Erythroblast (primary cell): ENCODE data around the gene SKIC2.
"Not testable (repeated sequence)": the region's sequence is repeated elsewhere in the genome, so short reads cannot be mapped to it uniquely, and the experiment has no call there.

Source experiments
- DNase-seq, 2 experiments: peaks; one replicate each; lab custom pipeline; 2025; lab: John Stamatoyannopoulos, UW
- GATA1 ChIP-seq: IDR thresholded peaks from 2 replicates; pipeline ENCODE4 v1.6.1; 2011; ENCODE audit warnings: low read depth, mild to moderate bottlenecking, control low read depth, low read length, moderate library complexity
- POLR2A ChIP-seq: IDR thresholded peaks from 2 replicates; pipeline ENCODE4 v1.6.1; 2011; ENCODE audit warnings: mild to moderate bottlenecking, low read length

SKIC2 gene

DNA sequence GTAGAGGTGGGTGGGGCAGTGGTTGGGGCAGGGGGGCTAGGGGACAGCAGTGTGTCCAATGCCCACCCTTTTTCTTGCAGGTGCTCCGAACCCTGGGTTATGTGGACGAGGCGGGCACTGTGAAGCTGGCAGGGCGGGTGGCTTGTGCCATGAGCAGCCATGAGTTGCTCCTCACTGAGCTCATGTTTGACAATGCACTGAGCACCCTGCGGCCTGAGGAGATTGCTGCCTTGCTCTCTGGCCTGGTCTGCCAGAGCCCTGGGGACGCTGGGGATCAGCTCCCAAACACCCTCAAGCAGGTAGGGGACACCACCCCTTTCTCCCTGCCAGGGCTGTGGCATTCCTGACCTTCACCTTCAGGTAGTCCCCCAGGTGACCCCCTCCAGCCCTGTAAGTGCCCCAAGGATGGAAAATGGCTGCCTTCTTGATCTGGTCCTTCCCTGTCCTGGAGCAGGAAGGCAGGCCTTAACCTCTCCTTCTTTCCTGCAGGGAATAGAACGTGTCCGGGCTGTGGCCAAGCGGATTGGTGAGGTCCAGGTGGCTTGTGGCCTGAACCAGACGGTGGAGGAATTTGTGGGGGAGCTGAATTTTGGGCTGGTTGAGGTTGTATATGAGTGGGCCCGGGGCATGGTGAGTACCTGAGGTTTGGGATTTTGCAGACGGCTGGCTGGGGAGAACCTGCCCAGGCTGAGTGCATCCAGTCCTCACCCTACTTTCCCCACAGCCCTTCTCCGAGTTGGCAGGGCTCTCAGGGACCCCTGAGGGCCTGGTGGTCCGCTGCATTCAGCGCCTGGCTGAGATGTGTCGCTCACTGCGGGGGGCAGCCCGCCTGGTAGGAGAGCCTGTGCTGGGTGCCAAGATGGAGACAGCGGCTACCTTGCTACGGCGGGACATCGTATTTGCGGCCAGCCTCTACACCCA is 10.1 kb downstream of the SKIC2 start:
- DNase-seq = no peak
- TF ChIP-seq GATA1 (no peak), POLR2A (no peak)

DNA sequence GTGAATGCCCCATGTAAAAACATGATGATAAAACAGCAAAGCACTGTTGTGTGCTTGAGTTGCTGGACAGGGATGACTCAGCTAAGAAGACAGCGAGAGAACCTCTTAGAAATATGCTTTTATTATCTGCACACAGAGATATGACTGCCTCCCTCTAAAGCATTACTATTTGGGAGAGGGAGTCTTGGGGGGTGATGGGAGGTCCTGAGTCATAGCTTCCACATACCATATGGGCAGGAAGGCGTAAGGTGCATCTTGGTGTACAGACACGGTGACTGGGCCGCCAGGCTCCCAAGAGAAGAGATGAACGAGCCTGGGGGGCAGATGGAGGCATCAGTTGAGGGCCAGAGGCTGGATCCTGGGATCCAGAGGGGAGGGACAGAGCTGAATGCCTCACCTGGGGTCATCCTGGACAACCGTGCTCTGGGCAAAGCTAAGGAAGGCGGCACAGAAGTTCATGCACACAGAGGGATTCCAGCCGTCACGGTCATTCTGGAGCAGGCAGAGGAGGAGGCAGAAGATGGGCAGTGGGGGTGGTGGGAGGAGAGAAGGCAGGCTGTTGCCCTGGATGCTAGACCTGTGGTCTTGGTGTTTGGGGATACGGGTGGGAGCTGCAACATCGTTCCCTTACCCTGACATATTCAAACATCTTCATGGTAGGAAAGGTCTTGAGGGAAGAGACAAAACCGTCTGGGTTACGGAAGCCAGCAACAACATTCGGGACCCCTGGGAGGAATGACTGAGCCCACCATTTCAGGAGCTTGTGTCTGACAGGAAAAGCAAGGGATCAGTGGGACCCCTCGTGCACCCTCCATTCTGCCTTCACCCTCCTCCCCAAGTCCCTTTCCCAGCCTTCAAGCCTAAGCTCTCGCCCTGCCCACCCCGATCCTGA is 11.0 kb downstream of the SKIC2 start:
- no peak for TF ChIP-seq POLR2A
- no peak for TF ChIP-seq GATA1
- DNase-seq = peak; percentile 51 to 62

DNA sequence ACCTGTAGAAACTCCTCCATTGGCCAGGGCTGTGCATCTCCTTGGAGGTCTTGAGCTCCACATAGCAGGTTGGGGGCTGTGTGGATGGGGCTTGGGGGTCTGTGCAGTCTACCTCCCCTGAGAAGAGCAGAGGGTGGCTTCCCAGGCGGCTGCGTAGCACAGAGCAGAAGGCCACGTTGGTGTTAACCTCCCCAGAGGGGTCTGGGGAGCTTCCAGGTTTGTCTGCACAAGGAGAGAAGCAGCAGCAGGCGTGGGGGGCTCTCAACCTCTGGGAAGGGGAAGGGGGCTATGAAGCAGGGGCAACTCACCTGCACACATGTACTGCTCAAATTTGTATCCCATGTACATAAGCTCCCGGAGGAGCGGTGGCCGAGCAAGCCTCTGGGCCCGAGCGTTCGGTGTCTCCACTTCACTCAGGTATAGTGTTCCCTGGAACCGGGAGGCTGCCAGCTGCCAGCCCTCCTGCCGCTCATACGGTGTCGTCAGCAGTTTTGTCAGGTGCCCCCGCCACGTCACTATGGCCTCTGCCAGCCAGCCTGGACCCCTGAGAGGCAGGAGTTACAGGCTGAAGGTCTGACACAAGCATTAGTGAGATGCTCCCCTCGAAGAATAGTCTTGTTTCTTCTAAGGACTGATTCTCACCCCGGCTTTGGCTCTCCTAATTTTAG is 11.8 kb downstream of the SKIC2 start:
- no peak for DNase-seq
- TF ChIP-seq GATA1 = no peak
- TF ChIP-seq POLR2A = no peak

DNA sequence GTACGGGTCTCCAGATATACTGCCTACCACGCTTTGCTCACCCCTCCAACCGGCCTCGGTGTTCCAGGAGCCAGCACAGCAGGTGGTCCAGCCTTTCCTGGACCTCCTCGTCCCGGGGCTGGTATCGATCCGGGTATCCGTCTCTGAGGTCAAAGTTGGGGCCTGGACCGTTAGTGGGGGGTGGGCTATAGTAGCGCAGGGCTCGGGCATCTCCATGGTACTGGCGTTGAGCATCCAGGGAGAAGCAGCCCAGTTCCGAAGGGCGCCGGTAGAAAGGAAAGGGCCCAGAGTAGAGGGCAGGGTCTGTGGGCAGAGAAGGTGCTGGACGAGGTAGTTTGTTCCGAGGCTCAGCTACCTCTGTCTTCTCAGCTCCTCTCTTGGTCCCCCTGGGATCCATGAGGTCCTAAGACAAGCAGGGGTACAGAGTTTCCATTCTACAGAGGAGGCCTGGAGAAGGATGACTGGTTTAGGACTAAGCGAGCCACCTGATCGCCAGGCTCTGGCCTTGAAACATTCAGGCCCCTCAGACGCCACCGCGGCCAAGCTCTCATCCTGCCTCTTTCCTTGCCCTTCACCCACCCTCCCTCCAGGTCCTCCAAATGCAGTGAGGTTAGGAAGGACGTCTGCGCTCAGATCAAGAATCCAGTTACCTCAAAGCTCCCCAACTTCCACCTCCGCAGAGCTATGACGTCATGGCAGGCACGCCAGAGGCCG is 12.5 kb downstream of the SKIC2 start:
- no peak for DNase-seq
- no peak for TF ChIP-seq GATA1
- no peak for TF ChIP-seq POLR2A

DNA sequence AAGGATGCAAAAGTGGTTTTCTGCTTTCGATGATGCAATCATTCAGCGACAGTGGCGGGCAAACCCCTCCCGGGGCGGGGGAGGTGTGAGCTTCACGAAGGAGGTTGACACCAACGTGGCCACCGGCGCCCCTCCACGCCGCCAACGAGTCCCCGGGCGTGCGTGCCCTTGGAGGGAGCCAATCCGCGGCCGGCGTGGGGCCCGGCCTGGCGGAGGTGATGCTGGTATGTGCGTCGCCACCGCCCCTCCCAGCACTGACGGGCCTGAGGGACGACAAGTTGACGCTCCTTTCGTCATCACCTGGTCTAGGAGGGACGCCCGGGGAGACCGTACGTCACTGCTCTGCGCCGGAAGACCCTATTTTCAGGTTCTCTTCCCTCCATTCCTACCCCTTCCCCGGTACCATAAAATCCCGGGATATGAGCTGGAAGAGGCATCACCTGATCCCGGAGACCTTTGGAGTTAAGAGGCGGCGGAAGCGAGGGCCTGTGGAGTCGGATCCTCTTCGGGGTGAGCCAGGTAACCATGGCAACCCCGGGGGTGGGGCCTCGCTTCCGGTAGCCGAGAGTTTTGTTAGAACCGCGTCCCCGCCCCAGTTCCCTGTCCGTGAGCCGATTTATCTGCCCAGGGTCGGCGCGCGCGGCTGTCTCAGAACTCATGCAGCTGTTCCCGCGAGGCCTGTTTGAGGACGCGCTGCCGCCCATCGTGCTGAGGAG is 13.2 kb downstream of the SKIC2 start, which contains the start of gene DXO:
TSS of gene DXO (minus strand) at position 146 of the 716 bp plus-strand sequence. CDS start 463 bp downstream, outside the sequence.
- TF ChIP-seq POLR2A = peak; percentile 61
- TF ChIP-seq GATA1 = no peak

DNA sequence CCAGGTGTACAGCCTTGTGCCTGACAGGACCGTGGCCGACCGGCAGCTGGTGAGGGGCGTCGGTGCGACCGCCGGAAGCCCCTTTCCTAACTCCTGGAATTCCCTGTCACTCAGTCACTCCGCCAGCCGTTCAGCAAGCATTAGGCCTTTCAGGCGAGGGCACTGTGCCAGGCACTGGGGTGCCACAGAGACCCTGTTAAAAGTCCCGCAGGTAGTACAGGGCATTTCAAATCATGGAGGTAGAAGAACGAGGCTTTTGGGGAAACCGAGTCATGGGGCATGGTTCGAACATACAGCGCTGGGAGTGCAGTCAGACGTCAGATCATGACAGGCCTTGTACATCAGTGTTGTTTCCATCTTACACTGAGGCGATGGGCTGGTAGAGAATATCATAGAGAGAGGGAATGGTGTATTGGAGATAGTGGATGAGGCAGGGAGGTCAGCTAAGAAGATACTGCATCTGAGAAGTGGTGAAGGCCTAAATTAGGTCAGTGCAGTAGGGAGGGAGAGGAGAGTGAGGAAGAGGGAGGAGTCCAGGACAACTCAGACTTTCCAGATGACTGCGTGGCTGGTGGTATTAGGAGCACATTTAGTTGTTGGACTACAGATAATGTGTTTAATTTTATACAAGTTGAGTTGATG is 13.9 kb downstream of the SKIC2 start:
- TF ChIP-seq GATA1 (no peak), POLR2A (peak; percentile 60)
- peak; percentile 47 to 60 for DNase-seq

More for the DNA sequence above, 13.2 kb downstream of the SKIC2 start, which contains the start of gene DXO:
- DNase-seq = peak; percentile 99

DNA sequence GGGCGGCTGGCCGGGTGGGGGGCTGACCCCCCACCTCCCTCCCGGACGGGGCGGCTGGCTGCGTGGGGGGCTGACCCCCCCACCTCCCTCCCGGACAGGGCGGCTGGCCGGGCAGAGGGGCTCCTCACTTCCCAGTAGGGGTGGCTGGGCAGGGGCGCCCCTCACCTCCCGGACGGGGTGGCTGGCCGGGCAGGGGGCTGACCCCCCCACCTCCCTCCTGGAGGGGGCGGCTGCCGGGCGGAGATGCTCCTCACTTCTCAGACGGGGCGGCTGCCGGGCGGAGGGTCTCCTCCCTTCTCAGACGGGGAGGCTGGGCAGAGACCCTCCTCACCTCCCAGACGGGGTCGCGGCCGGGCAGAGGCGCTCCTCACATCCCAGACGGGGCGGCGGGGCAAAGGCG is 17.1 kb downstream of the SKIC2 start:
- DNase-seq = not testable (repeated sequence)

DNA sequence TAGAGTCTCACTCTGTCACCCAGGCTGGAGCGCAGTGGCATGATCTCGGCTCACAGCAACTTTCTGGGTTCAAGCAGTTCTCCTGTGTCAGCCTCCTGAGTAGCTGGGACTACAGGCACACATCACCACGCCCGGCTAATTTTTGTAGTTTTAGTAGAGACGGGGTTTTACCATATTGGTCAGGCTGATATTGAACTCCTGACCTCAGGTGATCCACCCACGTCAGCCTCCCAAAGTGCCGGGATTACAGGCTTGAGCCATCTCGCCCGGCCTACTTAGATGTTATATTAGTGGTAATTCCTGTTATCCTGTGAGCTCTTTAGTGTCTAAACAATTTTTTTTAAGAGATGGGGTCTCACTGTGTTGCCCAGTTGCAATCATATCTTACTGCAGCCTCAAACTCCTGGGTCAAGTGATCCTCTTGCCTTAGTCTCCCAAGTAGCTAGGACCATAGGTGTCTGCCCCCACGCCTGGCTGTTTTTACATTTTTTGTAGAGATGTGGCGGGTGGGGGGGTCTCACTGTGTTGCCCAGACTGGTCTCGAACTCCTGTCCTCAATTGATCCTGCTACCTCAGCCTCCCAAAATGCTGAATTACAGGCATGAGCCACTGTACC is 18.9 kb downstream of the SKIC2 start:
- DNase-seq = no peak
- TF ChIP-seq GATA1 (no peak), POLR2A (no peak)

DNA sequence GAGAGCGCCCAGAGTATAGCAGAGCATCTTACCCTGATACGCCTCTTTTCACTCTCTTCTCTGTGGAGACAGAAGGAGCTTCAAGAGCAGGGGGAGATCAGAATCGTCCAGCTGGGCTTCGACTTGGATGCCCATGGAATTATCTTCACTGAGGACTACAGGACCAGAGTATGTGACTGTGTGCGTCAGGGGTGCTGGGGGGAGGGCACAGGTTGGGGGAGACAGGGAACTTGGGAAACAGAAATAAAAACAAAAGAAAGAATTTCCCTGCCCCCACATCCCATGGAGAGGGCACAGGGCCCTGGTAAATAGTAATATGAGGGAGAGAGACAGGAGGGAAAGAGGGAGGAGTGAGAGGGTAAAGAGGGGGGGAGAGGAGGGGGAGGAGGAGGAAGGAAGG is 19.9 kb downstream of the SKIC2 start:
- DNase-seq = no peak
- TF ChIP-seq GATA1 = no peak
- TF ChIP-seq POLR2A = no peak

DNA sequence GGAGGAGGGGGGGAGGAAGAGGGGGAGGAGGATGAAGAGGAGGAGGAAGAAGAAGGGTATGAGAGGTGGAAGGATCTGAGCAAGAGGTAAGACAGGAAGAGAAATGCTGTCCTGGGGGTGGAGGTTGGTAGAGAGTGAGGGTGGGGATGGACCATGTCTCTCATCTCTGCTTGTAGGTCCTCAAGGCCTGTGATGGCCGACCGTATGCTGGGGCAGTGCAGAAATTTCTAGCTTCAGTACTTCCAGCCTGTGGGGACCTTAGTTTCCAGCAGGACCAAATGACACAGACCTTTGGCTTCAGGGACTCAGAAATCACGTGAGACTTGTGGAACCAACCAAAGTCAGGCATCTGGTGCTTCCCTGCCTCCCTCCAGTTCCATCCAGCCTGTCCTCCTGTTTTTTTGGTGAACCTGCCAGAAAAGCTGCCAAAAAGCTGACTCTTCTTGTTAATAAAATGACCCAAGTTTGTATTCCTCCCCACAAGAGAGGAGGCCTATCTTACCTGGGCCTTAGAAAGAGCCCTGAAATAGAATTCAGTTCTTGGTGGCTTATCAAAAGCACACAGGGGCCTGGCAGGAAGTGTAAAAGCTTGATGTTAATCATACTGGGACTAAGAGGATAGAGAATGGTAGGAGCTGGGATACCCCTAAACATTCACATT is 20.4 kb downstream of the SKIC2 start:
- no peak for DNase-seq
- TF ChIP-seq POLR2A (no peak), GATA1 (no peak)

DNA sequence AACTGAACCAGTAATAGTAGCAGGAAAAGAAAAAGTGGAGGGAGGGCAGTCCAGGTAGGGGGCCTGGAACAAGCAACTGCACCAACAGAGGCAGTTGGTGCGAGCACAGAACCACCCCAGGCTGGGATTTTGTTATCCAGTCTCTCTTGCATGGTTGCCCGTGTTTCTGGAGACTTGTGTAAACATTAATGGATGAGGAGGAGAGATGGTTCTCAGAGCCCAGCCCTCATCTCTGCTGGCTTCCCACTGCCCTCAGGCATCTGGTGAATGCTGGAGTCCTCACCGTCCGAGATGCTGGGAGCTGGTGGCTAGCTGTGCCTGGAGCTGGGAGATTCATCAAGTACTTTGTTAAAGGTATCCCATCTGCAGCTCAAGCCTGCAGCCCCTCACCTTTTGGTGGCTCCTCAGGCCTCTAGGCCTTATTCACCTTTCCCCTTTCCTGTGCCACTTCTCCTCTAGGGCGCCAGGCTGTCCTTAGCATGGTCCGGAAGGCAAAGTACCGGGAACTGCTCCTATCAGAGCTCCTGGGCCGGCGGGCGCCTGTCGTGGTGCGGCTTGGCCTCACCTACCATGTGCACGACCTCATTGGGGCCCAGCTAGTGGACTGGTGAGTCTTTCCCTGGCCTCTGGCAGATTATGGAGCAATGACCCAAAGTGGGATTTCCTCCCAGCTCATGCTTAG is 21.4 kb downstream of the SKIC2 start:
- DNase-seq = not testable (repeated sequence)

DNA sequence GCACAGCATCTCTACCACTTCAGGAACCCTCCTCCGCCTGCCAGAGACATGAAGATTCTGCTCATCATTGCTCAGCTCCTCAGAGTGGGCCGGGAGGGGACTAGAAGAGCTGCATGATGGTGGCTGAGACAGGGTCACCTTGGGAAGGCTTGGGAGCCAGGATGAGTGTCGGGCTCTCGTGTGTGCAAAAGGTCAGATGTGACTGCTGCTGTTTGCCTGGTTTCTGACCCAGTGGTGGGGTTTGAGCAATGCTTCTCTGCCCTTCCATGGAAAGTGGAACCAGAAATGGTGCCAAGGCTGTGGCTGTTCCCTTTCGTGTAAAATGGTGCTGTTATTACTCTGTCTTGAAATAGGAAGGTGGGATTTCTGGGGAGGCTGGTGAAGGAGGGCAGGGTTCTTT is 22.0 kb downstream of the SKIC2 start:
- not testable (repeated sequence) for DNase-seq

DNA sequence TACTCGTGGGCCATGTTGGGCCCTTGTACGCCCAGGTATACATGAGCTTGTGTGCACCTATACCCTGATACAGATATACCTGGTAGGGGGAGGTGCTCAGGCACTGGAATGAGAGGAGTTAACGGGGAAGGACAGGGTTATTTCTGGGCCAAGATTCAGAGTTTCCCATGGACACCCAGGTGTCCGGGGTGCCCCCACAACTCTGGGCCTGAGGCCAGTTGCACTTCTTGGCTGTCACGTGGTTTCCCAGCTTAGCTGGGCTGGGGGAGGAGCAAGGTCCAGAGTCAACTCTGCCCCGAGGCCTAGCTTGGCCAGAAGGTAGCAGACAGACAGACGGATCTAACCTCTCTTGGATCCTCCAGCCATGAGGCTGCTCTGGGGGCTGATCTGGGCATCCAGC is 22.8 kb downstream of the SKIC2 start, which contains the start of gene C4A:
TSS of gene C4A (plus strand) at position 314 of the 400 bp plus-strand sequence. CDS start at position 365, 51 bp downstream.
- not testable (repeated sequence) for DNase-seq

DNA sequence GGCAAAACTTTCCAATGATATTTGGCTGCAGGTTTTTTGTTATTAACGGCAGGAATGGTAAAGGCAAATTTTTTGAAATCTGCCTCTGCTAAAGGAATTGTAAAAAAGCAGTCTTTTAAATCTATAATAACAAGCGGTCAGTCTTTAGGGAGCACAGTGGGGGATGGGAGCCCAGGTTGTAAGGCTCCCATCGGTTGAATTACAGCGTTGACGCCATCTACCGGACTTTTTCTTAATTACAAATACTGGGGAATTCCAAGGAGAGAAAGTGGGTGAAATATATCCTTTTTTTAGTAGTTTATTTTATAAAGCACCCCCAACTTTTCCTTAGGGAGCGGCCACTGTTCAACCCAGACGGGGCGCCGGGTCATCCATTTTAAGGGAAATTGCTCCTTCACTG is 30.4 kb downstream of the SKIC2 start:
- not testable (repeated sequence) for DNase-seq

DNA sequence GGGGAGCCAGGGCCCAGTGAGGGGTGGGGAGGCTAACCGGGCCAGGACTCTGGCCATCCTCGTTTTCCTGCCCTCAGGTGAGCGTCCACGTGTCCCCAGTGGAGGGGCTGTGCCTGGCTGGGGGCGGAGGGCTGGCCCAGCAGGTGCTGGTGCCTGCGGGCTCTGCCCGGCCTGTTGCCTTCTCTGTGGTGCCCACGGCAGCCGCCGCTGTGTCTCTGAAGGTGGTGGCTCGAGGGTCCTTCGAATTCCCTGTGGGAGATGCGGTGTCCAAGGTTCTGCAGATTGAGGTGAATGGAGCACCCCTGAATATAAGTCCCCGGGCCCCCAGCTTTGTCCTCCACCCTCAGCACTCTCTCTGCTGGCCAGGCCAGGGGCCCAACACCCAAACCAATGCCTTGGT is 35.4 kb downstream of the SKIC2 start:
- not testable (repeated sequence) for DNase-seq

DNA sequence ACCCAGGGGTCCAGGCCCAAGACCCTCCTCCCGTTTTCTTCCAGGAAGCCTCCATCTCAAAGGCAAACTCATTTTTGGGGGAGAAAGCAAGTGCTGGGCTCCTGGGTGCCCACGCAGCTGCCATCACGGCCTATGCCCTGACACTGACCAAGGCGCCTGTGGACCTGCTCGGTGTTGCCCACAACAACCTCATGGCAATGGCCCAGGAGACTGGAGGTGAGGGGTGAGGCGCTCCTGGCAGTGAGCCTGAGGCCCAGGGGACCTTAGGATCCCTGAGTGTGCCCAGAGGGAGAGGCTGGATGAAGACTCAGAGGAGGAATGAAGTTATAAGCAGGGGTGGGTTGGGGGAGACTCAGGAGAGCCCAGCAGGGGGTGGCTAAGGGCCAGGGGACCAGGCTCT is 37.4 kb downstream of the SKIC2 start:
- not testable (repeated sequence) for DNase-seq
